ENCODE results near the gene DENND6A. TPM values are rescaled to one million over a fixed set of nuclear protein-coding genes. Genes with fewer than 3 reads are reported as not detected.

DENND6A gene
- total RNA-seq, 1 experiment from 2014 or later, result 21.8 TPM

- CTCF ChIA-PET, result no interaction called here
- Histone ChIP-seq H3K9me3 (no peaks in the 10 kb centered on the region), H3K36me3 (ENCODE audit: control insufficient read depth, insufficient read depth, low read length) (0 out of 2 replicates have a peak, but pooled peaks cover 1% of the 10 kb centered on the region), H3K27me3 (replicated peaks; ENCODE audit: control insufficient read depth, insufficient read depth, low read length) (no peaks in the 10 kb centered on the region), H3K4me1 (peaks cover 11% of the 10 kb centered on the region), H3K4me3 (ENCODE audit: low read depth, low read length) (no peak overlapping the region)
- H3K4me1 Mint-ChIP-seq (ENCODE audit: low read depth, unreplicated experiment), result peaks cover 11% of the 10 kb centered on the region
- intact Hi-C loops (cut with micrococcal nuclease; ENCODE audit: unreplicated experiment), result no loop called here
- no peaks in the 10 kb centered on the region for H3K9me3 Mint-ChIP-seq (ENCODE audit: unreplicated experiment)
- H3K27me3 Mint-ChIP-seq (ENCODE audit: insufficient read depth, unreplicated experiment), result no peaks in the 10 kb centered on the region
- no TSS peak for BruUV-seq (replicated peaks)
- POLR2A ChIA-PET, result no interaction called here
- DNase-seq, result no peak
- H3K36me3 Mint-ChIP-seq (ENCODE audit: insufficient read depth, unreplicated experiment), result peaks cover 5% of the 10 kb centered on the region
- H3K4me3 Mint-ChIP-seq (ENCODE audit: unreplicated experiment), result no peak overlapping the region
- H3K27ac Mint-ChIP-seq (ENCODE audit: unreplicated experiment), result no peak overlapping the region
- TF ChIP-seq, protein P1, sequence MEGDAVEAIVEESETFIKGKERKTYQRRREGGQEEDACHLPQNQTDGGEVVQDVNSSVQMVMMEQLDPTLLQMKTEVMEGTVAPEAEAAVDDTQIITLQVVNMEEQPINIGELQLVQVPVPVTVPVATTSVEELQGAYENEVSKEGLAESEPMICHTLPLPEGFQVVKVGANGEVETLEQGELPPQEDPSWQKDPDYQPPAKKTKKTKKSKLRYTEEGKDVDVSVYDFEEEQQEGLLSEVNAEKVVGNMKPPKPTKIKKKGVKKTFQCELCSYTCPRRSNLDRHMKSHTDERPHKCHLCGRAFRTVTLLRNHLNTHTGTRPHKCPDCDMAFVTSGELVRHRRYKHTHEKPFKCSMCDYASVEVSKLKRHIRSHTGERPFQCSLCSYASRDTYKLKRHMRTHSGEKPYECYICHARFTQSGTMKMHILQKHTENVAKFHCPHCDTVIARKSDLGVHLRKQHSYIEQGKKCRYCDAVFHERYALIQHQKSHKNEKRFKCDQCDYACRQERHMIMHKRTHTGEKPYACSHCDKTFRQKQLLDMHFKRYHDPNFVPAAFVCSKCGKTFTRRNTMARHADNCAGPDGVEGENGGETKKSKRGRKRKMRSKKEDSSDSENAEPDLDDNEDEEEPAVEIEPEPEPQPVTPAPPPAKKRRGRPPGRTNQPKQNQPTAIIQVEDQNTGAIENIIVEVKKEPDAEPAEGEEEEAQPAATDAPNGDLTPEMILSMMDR (IDR thresholded peaks at IDR 0.05; ENCODE audit: insufficient read depth in 1 of 2, low read depth in 1 of 2, low read length in 1 of 2, severe bottlenecking in 1 of 2, unreplicated experiment in 1 of 2), result peak; percentile 20 to 35
Measured at GRCh38 chr3:57682284-57682683, 10.6 kb downstream of the DENND6A start.

DNA sequence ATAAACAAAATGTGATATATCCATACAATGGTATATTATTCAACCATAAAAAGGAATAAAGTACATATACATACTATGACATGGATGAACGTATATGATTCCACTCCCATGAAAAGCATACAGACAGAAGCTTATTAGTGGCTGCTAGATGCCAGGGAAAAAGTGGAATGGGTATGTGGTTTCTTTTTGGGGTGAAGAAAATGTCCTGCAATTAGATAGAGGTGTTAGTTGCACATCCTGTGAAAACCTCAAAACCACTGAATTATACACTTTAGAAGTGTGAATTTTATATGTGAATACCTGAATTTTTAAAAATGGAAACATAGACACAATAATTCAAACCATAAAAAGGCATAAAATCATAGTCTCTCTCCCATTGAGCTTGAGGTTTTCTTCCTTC lies 11.2 kb downstream of the DENND6A start:
- 0 out of 2 replicates have a peak, but pooled peaks cover 1% of the 10 kb centered on the region for H3K36me3 ChIP-seq (ENCODE audit: control insufficient read depth, insufficient read depth, low read length)
- Mint-ChIP-seq H3K4me3 (ENCODE audit: unreplicated experiment) (no peak overlapping the region), H3K9me3 (ENCODE audit: unreplicated experiment) (no peaks in the 10 kb centered on the region), H3K4me1 (ENCODE audit: low read depth, unreplicated experiment) (peaks cover 5% of the 10 kb centered on the region), H3K36me3 (ENCODE audit: insufficient read depth, unreplicated experiment) (no peaks in the 10 kb centered on the region), H3K27ac (ENCODE audit: unreplicated experiment) (no peak overlapping the region), H3K27me3 (ENCODE audit: insufficient read depth, unreplicated experiment) (no peaks in the 10 kb centered on the region)
- no peaks in the 10 kb centered on the region for H3K27me3 ChIP-seq (replicated peaks; ENCODE audit: control insufficient read depth, insufficient read depth, low read length)
- BruUV-seq (replicated peaks), result no TSS peak
- intact Hi-C loops (cut with micrococcal nuclease; ENCODE audit: unreplicated experiment), result no loop called here
- POLR2A ChIA-PET, result interaction anchor here (0.7 kb wide), 1 partner anchor 13 kb away, joined by 4 read pairs; no protein-coding TSS in a partner anchor
- H3K4me1 ChIP-seq, result peaks cover 11% of the 10 kb centered on the region
- H3K4me3 ChIP-seq (ENCODE audit: low read depth, low read length), result no peak overlapping the region
- no peak for DNase-seq
- no peaks in the 10 kb centered on the region for H3K9me3 ChIP-seq
- CTCF ChIA-PET, result no interaction called here
- TF ChIP-seq, protein P1 (IDR thresholded peaks at IDR 0.05; ENCODE audit: insufficient read depth in 1 of 2, low read depth in 1 of 2, low read length in 1 of 2, severe bottlenecking in 1 of 2, unreplicated experiment in 1 of 2), result no peak

DNA sequence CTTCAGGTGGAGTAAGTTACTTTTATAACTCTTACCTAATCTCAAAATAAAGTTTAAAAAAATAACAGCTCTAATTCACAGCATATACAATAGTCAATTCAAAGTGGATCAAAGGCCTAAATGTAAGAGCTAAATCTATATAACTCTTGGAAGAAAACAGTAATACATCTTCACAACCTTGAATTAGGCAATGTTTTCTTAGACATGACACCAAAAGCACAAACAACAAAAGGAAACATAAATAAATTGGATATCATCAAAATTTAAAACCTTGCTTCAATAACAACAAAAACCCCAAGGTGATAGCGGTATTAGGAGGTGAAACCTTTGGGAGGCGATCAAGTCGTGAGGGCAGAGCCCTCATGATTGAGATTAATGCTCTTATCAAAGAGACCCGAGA lies 12.8 kb downstream of the DENND6A start:
- no peaks in the 10 kb centered on the region for H3K27me3 ChIP-seq (replicated peaks; ENCODE audit: control insufficient read depth, insufficient read depth, low read length)
- Mint-ChIP-seq H3K4me3 (ENCODE audit: unreplicated experiment) (no peak overlapping the region), H3K9me3 (ENCODE audit: unreplicated experiment) (no peaks in the 10 kb centered on the region), H3K36me3 (ENCODE audit: insufficient read depth, unreplicated experiment) (no peaks in the 10 kb centered on the region), H3K4me1 (ENCODE audit: low read depth, unreplicated experiment) (no peaks in the 10 kb centered on the region), H3K27me3 (ENCODE audit: insufficient read depth, unreplicated experiment) (no peaks in the 10 kb centered on the region), H3K27ac (ENCODE audit: unreplicated experiment) (no peak overlapping the region)
- no TSS peak for BruUV-seq (replicated peaks)
- intact Hi-C loops (cut with micrococcal nuclease; ENCODE audit: unreplicated experiment), result no loop called here
- H3K4me1 ChIP-seq, result peaks cover 11% of the 10 kb centered on the region
- H3K9me3 ChIP-seq, result no peaks in the 10 kb centered on the region
- peaks cover 1% of the 10 kb centered on the region; the same call in 1 of the 2 replicates for H3K36me3 ChIP-seq (ENCODE audit: control insufficient read depth, insufficient read depth, low read length)
- DNase-seq, result no peak
- CTCF ChIA-PET, result no interaction called here
- POLR2A ChIA-PET, result no interaction called here
- TF ChIP-seq, protein P1 (IDR thresholded peaks at IDR 0.05; ENCODE audit: insufficient read depth in 1 of 2, low read depth in 1 of 2, low read length in 1 of 2, severe bottlenecking in 1 of 2, unreplicated experiment in 1 of 2), result no peak
- H3K4me3 ChIP-seq (ENCODE audit: low read depth, low read length), result no peak overlapping the region
